GM12873 (cell line): ENCODE measurements around the gene FLOT1.

Source experiments
- CTCF ChIP-seq: IDR thresholded peaks from 2 replicates; pipeline ENCODE4 v1.5.1; 2012; ENCODE audit warnings: low read depth, mild to moderate bottlenecking, moderate library complexity, low read length, control low read depth; ENCODE audit not compliant: insufficient read depth; ENCODE audit errors: missing control alignments

The FLOT1 gene

GRCh38 chr6:30685157-30686008 is 57.1 kb downstream of the FLOT1 start:
- peak; percentile 56 for TF ChIP-seq CTCF

- TF ChIP-seq CTCF = no peak
Measured at GRCh38 chr6:30684386-30685156, 57.9 kb downstream of the FLOT1 start.

GRCh38 chr6:30683980-30684338 is 58.5 kb downstream of the FLOT1 start:
- TF ChIP-seq CTCF = no peak

GRCh38 chr6:30683183-30683979 is 59.1 kb downstream of the FLOT1 start:
- TF ChIP-seq CTCF = no peak

GRCh38 chr6:30682143-30683117 is 60.1 kb downstream of the FLOT1 start:
- TF ChIP-seq CTCF = no peak

GRCh38 chr6:30681766-30682142 is 60.7 kb downstream of the FLOT1 start:
- TF ChIP-seq CTCF = no peak
